ENCODE measurements around the gene NPIPA8.
"Not testable (repeated sequence)": the region's sequence is repeated elsewhere in the genome, so short reads cannot be mapped to it uniquely, and the experiment has no call there.

The NPIPA8 gene

DNA sequence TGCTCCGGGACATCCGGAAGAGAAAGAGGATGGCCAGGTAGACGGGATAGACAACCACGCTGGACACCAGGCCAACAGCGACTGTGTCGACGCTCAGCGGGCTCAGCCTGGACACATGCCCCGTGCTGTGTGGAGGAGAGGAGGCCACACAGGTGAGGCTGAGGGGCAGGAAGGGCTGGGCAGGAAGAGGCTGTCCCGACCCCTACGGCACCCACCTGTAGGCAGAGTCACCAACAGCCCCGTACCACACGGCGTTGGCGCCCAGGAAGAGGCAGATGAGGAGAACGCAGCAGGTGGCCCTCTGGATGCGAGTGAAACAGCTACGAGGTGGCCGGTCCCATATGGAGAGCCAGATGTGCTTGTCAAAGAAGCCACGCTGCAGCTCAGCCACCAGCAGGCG is at the start of gene NPIPA8:
Gene NPIPA8 (minus strand): TSS at position 101 of the 400 bp plus-strand sequence. CDS start 4,074 bp downstream, outside the sequence.
- DNase-seq = not testable (repeated sequence)

DNA sequence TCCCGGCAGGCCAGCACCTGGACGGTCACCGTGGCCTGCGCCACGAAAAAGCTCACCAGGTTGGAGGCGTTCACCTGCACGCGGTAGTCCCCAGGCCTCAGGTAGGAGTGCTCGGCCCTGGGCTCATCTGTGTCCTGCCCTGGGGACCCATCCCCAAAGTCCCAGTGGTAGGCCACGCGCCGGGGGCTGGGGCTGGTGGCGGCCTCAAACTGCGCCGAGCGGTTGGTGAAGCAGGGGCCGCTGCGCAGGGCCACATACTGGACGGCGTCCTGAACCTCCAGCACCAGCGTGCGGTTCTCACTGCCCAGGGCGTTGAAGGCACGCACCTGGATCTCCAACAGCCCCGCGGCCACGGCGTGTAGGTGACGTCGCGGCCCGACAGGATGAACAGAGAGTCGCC is 48.7 kb upstream of the NPIPA8 start:
- DNase-seq = not testable (repeated sequence)

DNA sequence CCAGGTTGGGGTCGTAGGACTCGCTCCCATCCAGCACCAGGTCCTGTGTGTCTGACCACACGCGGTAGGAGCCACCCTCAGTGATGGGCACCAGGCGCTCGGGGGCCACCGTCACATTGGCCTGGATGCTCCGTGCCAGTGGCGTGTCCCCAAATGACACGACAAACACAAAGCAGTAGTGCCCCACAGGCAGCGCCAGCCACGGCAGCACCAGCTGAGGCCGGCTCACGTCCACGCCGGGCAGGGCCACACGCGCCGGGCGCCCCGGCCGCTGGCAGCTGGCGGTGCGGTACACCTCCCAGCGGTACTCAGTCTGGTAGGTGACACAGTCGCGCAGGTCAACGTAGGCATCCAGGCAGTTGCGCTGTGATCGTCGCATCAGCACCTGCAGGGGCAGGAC is 48.3 kb upstream of the NPIPA8 start:
- DNase-seq = not testable (repeated sequence)

DNA sequence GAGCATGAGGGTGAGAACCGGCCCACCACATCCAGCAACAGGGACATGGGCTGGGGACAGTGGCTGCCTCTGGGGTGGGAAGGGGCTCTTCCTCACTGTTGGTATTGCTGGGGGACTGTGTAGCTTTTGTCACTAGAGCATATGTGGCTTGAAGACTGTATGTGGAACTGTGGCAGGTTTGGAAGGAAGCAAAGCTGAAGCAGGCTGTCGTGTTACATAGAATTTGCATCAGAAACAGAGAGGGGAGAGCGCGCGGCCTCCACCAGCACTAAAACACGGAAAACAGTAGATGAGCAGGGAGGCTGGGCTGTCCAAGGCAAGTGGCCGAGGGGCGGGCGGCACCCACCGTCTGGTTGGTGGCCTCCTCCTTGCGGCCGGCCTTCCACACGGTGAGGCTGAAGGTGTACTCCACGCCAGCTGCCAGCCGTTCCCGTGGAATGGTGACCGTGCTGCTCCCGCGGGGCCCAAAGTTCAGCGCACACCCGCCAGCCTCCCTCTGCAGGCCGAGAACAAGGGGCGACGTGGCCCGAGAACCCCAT is 47.6 kb upstream of the NPIPA8 start:
- DNase-seq = not testable (repeated sequence)

GRCh38 chr16:18382696-18383095 is 46.2 kb upstream of the NPIPA8 start:
- not testable (repeated sequence) for DNase-seq

GRCh38 chr16:18347742-18348141 is 11.2 kb upstream of the NPIPA8 start:
- DNase-seq = not testable (repeated sequence)

DNA sequence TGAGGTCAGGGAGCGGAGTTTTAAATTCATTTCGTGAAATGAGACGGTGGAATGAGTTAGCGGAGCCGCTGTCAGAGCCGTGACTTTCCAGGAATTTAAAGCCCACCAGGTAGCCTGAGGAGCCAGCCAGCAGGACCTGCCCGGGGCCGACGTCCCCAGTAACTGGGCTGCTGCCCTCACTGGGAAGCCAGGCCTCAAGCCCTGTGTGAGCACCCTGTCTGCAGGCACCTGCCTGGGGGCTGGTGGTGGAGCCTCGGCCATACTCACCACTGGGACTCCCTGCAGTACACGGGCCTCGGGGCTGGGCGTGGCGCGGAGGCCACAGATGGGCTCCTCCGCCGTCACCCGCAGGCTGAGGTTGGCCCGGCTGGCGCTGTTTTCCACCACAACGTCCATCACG is 10.5 kb upstream of the NPIPA8 start:
- not testable (repeated sequence) for DNase-seq

GRCh38 chr16:18344634-18345033 is 8.1 kb upstream of the NPIPA8 start:
- not testable (repeated sequence) for DNase-seq

DNA sequence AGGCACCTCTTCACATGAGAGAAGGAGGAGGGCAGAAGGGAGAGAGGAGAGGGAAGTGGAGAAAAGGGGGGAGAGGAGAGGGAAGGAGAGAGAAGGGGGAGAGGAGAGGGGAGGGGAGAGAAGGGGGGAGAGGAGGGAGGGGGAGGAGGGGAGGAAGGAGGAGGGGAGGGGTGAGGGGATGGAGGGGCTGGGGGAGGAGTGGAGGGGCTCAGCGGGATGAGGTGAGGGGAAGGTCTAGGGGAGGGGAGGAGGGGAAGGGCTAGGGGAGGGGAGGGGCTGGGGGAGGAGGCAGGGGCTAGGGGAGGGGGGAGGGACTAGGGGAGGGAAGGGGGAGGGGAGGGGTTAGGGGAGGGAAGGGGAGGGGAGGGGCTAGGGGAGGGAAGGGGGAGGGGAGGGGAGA is 5.5 kb upstream of the NPIPA8 start:
- not testable (repeated sequence) for DNase-seq

- DNase-seq = not testable (repeated sequence)
Observed at GRCh38 chr16:18341417-18341960, 5.0 kb upstream of the NPIPA8 start.

GRCh38 chr16:18339210-18339609 is 2.7 kb upstream of the NPIPA8 start:
- not testable (repeated sequence) for DNase-seq

DNA sequence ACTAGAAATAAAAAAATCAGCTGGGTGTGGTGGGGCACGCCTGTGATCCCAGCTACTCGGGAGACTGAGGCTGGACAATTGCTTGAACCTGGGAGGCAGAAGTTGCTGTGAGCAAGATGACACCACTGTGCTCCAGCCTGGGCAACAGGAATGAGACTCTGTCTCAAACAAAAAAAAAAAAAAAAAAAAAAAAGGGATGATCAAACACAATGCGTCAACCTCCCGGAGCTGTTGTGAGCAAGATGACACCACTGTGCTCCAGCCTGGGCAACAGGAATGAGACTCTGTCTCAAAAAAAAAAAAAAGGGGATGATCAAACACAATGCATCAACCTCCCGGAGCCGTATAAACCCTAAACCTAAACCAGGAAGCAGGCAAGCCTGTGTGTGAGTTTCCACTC is 24.7 kb downstream of the NPIPA8 start:
- not testable (repeated sequence) for DNase-seq

- DNase-seq = not testable (repeated sequence)
Observed at GRCh38 chr16:18309159-18309558, 27.4 kb downstream of the NPIPA8 start.

- not testable (repeated sequence) for DNase-seq
Observed at GRCh38 chr16:18307241-18307640, 29.3 kb downstream of the NPIPA8 start.

DNA sequence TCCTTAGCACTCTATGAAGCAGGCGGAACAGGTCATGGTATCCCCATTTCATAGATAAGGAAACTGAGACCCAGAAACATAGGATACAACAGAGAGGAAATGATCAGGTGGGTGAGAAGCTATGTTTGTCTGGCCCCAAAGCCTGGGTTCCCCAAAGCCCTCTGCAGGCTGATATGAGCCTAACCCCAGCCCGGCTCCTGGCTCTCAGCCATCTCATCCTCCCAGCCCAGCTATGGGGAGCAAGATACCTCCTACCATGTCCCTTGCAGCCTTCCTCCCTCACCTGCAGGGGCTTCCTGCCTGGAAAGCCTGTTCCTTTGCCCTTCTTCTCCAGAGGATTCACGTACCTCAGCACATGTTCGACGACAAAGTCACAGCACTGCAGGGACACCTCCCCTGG is 30.5 kb downstream of the NPIPA8 start:
- not testable (repeated sequence) for DNase-seq

GRCh38 chr16:18303059-18303706 is 33.4 kb downstream of the NPIPA8 start:
- DNase-seq = not testable (repeated sequence)

DNA sequence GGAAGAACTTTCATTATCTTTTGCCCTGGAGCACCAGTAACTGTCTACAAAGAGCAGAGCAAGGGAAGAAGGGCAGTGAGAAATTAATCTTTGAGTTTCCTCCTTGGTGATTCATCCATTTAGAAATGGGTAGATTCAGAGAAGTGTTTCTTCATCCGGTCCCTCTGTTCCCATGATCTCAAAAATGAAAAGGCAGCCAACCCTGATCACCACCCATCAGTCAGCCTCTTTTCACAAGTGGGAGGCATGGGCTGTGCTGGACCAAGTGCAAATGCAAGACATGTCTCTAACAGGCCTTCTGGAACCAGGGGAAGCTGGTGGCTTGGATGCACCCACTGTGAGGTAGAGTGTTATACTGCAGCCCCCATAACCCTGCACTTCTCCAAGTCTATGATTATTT is 38.8 kb downstream of the NPIPA8 start:
- DNase-seq = not testable (repeated sequence)

GRCh38 chr16:18296931-18297330 is 39.6 kb downstream of the NPIPA8 start:
- DNase-seq = not testable (repeated sequence)

- not testable (repeated sequence) for DNase-seq
Observed at GRCh38 chr16:18294371-18294770, 42.2 kb downstream of the NPIPA8 start.

DNA sequence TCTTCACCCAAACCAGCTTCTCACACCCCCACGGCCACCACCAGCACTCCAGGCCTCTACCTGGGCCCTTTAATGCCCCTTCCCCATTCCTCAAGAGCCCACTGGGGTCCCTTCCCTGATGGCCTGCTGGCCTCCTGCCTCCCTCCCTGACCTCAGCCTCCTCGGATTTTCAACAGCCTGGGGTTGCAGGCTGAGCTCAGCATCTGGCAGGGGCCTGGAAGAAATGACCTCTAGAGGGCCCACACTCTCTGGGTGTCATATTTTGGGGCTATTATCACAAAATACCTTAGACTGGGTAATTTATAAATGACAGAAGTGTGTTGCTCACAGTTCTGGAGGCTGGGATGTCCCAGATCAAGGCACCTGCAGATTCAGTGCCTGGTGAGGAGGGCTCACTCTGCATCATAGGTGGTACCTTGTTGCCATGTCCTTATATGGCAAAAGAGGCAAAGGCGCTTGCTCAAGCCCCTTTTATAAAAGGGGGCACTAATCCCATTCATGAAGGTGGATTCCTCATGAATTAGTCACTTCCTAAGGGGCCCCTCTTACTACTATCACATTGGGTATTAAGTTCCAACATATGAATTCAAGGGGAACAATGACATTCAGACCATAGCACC is 43.1 kb downstream of the NPIPA8 start:
- DNase-seq = not testable (repeated sequence)

- not testable (repeated sequence) for DNase-seq
Observed at GRCh38 chr16:18290959-18291358, 45.6 kb downstream of the NPIPA8 start.

DNA sequence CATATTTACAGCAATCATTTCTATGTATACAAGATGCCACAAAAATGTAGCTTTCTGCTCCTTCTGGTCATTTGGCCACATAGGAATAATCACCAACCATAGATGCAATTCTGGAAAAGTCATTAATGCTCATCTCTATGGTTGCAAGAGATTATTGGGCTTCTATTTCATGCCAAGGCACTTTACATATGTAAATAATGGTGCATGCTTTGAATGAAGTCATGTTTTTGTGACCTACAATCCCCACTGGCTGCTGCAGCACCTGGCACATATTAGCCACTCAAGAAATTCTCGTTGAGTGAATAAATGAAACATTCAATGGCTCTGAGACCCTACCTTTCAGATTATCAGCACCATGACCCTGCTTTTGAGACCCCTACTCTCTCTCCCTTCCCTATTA is 50.2 kb downstream of the NPIPA8 start:
- DNase-seq = not testable (repeated sequence)

DNA sequence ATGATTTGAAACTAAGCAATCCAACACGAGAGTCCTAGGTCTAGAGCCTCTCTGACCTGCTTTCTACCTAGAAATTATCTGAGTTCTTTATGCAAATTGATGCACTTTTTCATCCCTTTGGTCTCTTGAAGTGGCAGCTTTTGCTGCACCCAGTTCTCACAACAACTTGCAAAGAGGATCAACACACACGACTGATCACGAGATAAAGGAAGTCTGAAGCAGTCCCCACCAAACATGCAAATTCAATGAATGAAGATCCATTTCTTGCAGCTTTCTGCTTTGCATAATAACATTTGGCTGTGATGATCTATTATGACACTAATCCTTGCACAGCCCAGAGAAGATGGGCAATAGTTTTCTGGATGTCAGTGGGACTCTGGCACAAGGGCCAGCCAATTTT is 56.2 kb downstream of the NPIPA8 start:
- DNase-seq = not testable (repeated sequence)

DNA sequence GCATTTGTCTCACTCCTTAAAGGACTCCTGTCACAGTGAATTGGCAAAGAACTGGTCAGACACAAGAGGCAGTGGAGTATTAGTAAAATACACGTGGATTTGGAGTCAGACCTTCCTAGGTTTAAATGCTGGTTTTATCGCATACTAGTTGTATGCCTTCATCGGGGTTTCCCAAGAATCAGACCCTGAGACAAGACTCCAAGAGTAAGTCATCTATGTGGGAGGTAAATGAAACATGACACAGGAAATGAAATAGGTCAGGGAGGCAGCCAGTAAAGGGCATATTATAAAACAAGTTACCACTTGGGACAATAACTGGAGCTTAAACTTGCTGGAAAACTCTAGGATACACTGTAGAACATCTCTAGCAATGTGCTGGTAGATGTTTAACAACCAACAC is 59.8 kb downstream of the NPIPA8 start:
- not testable (repeated sequence) for DNase-seq
